ENCODE measurements around the gene HECW1. TPM values are rescaled to one million over a fixed set of nuclear protein-coding genes. Genes with fewer than 3 reads are reported as not detected.

Gene HECW1
- total and polyA plus RNA-seq, 2 of the 13 experiments (the other 11 are each of a cell fraction or from before 2014, with no cell fraction given) = not detected

GRCh38 chr7:43537765-43538403, 425.4 kb downstream of the HECW1 start (continued):
- no peak for TF ChIP-seq PRDM4 (CRISPR knock-in tag; IDR thresholded peaks at IDR 0.05; ENCODE audit: borderline replicate concordance)
- TF ChIP-seq NCOR1 (IDR thresholded peaks at IDR 0.05; ENCODE audit: borderline replicate concordance, low read length) = no peak
- TF ChIP-seq KAT8 (CRISPR knock-in tag; IDR thresholded peaks at IDR 0.05) = no peak
- TF ChIP-seq ZNF782 (CRISPR knock-in tag; IDR thresholded peaks at IDR 0.05; ENCODE audit: borderline replicate concordance) = no peak
- no peak for TF ChIP-seq ZNF274 (CRISPR knock-in tag; IDR thresholded peaks at IDR 0.05)

GRCh38 chr7:43538404-43538771, 425.9 kb downstream of the HECW1 start:
- CTCF ChIA-PET (ENCODE audit: low intra/inter-chr PET ratio, low total read pairs) = no interaction called here
- no peaks in the 10 kb centered on the region for H3K36me3 ChIP-seq (replicated peaks in 1 of 2; ENCODE audit: control insufficient read depth in 1 of 2, insufficient read depth in 2 of 2, low read length in 2 of 2)
- in situ Hi-C loops (cut with HindIII; ENCODE audit: extremely low pct_ligation_motif_present, low pct_unique_long_range_greater_than_20kb) (no loop called here), intact Hi-C loops (cut with micrococcal nuclease; ENCODE audit: unreplicated experiment) (no loop called here)
- no peaks in the 10 kb centered on the region for H3K9me3 ChIP-seq (ENCODE audit: low read length)
- no peak overlapping the region for H3K4me2 ChIP-seq (ENCODE audit: low read depth, low read length)
- FAIRE-seq (no peak), DNase-seq (ENCODE audit: low spot score) (no peak), ATAC-seq (no peak)
- POLR2A ChIA-PET = interaction anchor here (1.6 kb wide), 1 partner anchor 44 kb away, joined by 3 read pairs; the partner anchor contains the start of gene STK17A
- peaks cover 0 to 8% of the 10 kb centered on the region in 2 experiments; a peak in 3 of 5 replicates for H3K27me3 ChIP-seq (ENCODE audit: control insufficient read depth in 1 of 2, insufficient read depth in 2 of 2, low read length in 2 of 2)
- TF ChIP-seq ZNF318 (CRISPR knock-in tag; IDR thresholded peaks at IDR 0.05) (no peak), ZNF337 (CRISPR knock-in tag; IDR thresholded peaks at IDR 0.05; ENCODE audit: borderline replicate concordance, low read depth) (no peak)
- H3K4me1 ChIP-seq (ENCODE audit: insufficient read depth, low read length) = no peaks in the 10 kb centered on the region
- no peaks in the 10 kb centered on the region for H4K20me1 ChIP-seq (ENCODE audit: insufficient read depth, low read length)
- H3K9ac ChIP-seq (ENCODE audit: insufficient read depth, low read depth, low read length) = no peak overlapping the region
- no TSS peak for BruUV-seq (replicated peaks)
- no peaks in the 10 kb centered on the region for H3K79me2 ChIP-seq (ENCODE audit: insufficient read depth, low read length)
- no peak overlapping the region for H3K4me3 ChIP-seq (replicated peaks in 1 of 3; ENCODE audit: insufficient read depth in 1 of 3, low read depth in 2 of 3, low read length in 3 of 3)
- H2AFZ ChIP-seq (ENCODE audit: low read length) = no peak overlapping the region
- no peak overlapping the region for H3K27ac ChIP-seq (ENCODE audit: extremely low read length, insufficient read depth, low read length)
- 36% methylated on average over 4 of the region's 4 CpGs for WGBS (ENCODE audit: low lambda C conversion rate)

Measured in HepG2 (cell line).